ENCODE results near the gene PBX1.

DNA sequence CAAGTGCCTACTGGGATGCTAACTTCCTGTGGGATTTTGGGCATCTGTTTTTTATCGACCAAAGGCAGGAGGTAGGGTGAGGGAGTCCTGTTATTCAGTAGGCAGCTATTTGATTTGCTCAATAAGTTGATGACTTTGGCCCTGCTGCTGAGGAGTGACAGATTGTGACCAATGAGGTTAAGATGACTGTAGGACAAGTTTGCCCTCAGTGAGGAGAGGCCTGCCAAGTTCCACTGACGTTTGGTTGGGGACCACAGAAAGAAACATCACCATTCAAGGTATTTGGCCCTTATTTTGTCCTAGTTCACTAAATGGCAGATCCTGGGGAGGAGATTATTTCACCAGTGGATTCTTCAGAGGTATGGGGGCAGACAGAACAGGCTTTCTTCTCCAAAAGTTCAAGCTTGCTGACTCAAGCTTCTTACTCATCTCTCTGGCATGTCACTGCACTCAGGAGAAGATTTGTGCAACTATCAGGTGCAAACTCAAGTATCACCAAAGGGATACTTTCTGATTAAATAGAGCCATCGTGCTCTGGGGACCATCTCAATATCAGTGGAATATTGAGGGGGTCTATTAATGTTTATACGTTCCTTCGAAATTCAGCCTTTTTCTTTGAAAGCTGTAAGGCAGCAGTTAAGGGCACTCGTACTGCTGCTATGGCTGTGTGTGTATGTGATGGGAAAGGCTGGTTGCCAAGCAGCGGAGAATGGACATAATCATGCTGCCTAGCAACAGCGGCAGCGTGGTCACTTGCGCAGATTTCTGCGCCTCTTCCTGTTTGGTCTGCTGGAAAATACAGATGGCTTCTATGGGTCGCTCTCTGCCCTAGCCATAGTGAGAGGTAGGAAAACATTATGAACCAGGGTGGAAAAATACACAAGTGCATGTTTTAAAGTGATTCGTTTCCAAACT lies 78.7 kb downstream of the PBX1 start:
- no peak for TF ChIP-seq POLR2A (IDR thresholded peaks at IDR 0.05)
- TF ChIP-seq, protein P1, sequence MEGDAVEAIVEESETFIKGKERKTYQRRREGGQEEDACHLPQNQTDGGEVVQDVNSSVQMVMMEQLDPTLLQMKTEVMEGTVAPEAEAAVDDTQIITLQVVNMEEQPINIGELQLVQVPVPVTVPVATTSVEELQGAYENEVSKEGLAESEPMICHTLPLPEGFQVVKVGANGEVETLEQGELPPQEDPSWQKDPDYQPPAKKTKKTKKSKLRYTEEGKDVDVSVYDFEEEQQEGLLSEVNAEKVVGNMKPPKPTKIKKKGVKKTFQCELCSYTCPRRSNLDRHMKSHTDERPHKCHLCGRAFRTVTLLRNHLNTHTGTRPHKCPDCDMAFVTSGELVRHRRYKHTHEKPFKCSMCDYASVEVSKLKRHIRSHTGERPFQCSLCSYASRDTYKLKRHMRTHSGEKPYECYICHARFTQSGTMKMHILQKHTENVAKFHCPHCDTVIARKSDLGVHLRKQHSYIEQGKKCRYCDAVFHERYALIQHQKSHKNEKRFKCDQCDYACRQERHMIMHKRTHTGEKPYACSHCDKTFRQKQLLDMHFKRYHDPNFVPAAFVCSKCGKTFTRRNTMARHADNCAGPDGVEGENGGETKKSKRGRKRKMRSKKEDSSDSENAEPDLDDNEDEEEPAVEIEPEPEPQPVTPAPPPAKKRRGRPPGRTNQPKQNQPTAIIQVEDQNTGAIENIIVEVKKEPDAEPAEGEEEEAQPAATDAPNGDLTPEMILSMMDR (IDR thresholded peaks at IDR 0.05): no peak

All from breast epithelium (tissue), 3 donors.